ENCODE results near the gene RBBP8NL.

RBBP8NL gene

GRCh38 chr20:62419759-62420158 lies 7.6 kb downstream of the RBBP8NL start:
- no peak for DNase-seq

GRCh38 chr20:62418709-62419487 lies 8.4 kb downstream of the RBBP8NL start:
- no peak for DNase-seq

- DNase-seq = no peak
These were observed 9.2 kb downstream of the RBBP8NL start for GRCh38 chr20:62417981-62418708.

- DNase-seq = no peak
These were observed 10.4 kb downstream of the RBBP8NL start for GRCh38 chr20:62416651-62417637.

GRCh38 chr20:62415354-62416111 lies 11.8 kb downstream of the RBBP8NL start:
- no peak for DNase-seq

GRCh38 chr20:62413896-62414481 lies 13.3 kb downstream of the RBBP8NL start:
- peak; percentile 15 to 22 (median 17) for DNase-seq

GRCh38 chr20:62413025-62413570 lies 14.2 kb downstream of the RBBP8NL start:
- no peak for DNase-seq

- DNase-seq = no peak
These were observed 14.9 kb downstream of the RBBP8NL start for GRCh38 chr20:62412194-62413024.

GRCh38 chr20:62411479-62412193 lies 15.7 kb downstream of the RBBP8NL start:
- no peak for DNase-seq

- DNase-seq = no peak
These were observed 16.4 kb downstream of the RBBP8NL start for GRCh38 chr20:62410746-62411478.

GRCh38 chr20:62409931-62410745 lies 17.2 kb downstream of the RBBP8NL start:
- peak; percentile 27 to 53 (median 46) for DNase-seq

- no peak for DNase-seq
These were observed 18.1 kb downstream of the RBBP8NL start for GRCh38 chr20:62409086-62409853.

GRCh38 chr20:62408640-62409039 lies 18.7 kb downstream of the RBBP8NL start:
- DNase-seq = no peak

- no peak for DNase-seq
These were observed 19.3 kb downstream of the RBBP8NL start for GRCh38 chr20:62408055-62408454.

- peak; percentile 95 to 97 (median 97) for DNase-seq
These were observed 19.9 kb downstream of the RBBP8NL start, which contains the start of gene CABLES2 for GRCh38 chr20:62407221-62407992. CABLES2 (minus strand) TSS chr20:62407285; CDS start chr20:62407276, 9 bp downstream.

GRCh38 chr20:62406635-62407176 lies 20.6 kb downstream of the RBBP8NL start:
- no peak for DNase-seq
